ENCODE measurements around the gene INPP5K. TPM values are rescaled to one million over a fixed set of nuclear protein-coding genes. Genes with fewer than 3 reads are reported as not detected.

The INPP5K gene
- total and polyA plus RNA-seq, 10 of the 15 experiments (the other 5 are each of a cell fraction or from before 2014, with no cell fraction given) = 0.58 to 41.2 (median 23.3) TPM

DNA sequence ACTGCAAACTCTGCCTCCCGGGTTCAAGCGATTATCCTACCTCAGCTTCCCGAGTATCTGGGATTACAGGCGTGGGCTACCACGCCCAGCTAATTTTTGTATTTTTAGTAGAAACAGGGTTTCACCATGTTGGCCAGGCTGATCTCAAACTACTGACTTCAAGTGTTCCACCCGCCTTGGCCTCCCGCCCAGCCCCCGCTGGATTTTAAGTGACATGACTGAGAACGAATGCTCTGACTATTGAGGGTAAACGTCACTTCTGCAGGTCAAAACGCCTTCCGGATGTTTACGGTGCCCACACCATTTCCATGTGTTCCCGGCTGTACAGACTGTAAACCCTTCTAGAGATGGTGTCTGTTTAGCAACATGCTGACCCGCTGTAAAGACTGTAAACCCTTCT lies 23.4 kb upstream of the INPP5K start:
- FAIRE-seq = no peak
- H4K20me1 ChIP-seq (ENCODE audit: control insufficient read depth, insufficient read depth) = no peaks in the 10 kb centered on the region
- no TSS peak for BruUV-seq (replicated peaks)
- intact Hi-C loops (cut with micrococcal nuclease; ENCODE audit: unreplicated experiment) (no loop called here), in situ Hi-C loops (cut with MboI) (no loop called here)
- no peaks in the 10 kb centered on the region for H3K9me3 ChIP-seq (replicated peaks; ENCODE audit: control insufficient read depth, insufficient read depth, low read length)
- 91% methylated on average over 15 of the region's 15 CpGs for WGBS (ENCODE audit: insufficient coverage, insufficient replicate concordance, low lambda C conversion rate, missing lambda C conversion rate)
- TF ChIP-seq GABPA (IDR thresholded peaks at IDR 0.05; ENCODE audit: low read depth) (no peak), TARDBP (IDR thresholded peaks at IDR 0.05; ENCODE audit: borderline replicate concordance) (no peak), ZNF622 (IDR thresholded peaks at IDR 0.05) (no peak), TCF3 (IDR thresholded peaks at IDR 0.05; ENCODE audit: borderline replicate concordance, insufficient read depth, low read depth, low read length) (no peak), RAD51 (IDR thresholded peaks at IDR 0.05) (no peak), PML (IDR thresholded peaks at IDR 0.05; ENCODE audit: low read length) (no peak), CHD1 (IDR thresholded peaks at IDR 0.05; ENCODE audit: low read depth, low read length) (no peak), SMAD5 (IDR thresholded peaks at IDR 0.05; ENCODE audit: low read depth) (no peak), SMAD1 (IDR thresholded peaks at IDR 0.05; ENCODE audit: low read depth, partially characterized antibody) (no peak), ETV6 (conservative IDR thresholded peaks at IDR 0.05 in 1 of 2, IDR thresholded peaks at IDR 0.05 in 1 of 2; ENCODE audit: borderline replicate concordance in 1 of 2, low read depth in 1 of 2) (no peak)
- TF ChIP-seq, protein P1, sequence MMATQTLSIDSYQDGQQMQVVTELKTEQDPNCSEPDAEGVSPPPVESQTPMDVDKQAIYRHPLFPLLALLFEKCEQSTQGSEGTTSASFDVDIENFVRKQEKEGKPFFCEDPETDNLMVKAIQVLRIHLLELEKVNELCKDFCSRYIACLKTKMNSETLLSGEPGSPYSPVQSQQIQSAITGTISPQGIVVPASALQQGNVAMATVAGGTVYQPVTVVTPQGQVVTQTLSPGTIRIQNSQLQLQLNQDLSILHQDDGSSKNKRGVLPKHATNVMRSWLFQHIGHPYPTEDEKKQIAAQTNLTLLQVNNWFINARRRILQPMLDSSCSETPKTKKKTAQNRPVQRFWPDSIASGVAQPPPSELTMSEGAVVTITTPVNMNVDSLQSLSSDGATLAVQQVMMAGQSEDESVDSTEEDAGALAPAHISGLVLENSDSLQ (IDR thresholded peaks at IDR 0.05) = no peak
- TF ChIP-seq, protein P2, sequence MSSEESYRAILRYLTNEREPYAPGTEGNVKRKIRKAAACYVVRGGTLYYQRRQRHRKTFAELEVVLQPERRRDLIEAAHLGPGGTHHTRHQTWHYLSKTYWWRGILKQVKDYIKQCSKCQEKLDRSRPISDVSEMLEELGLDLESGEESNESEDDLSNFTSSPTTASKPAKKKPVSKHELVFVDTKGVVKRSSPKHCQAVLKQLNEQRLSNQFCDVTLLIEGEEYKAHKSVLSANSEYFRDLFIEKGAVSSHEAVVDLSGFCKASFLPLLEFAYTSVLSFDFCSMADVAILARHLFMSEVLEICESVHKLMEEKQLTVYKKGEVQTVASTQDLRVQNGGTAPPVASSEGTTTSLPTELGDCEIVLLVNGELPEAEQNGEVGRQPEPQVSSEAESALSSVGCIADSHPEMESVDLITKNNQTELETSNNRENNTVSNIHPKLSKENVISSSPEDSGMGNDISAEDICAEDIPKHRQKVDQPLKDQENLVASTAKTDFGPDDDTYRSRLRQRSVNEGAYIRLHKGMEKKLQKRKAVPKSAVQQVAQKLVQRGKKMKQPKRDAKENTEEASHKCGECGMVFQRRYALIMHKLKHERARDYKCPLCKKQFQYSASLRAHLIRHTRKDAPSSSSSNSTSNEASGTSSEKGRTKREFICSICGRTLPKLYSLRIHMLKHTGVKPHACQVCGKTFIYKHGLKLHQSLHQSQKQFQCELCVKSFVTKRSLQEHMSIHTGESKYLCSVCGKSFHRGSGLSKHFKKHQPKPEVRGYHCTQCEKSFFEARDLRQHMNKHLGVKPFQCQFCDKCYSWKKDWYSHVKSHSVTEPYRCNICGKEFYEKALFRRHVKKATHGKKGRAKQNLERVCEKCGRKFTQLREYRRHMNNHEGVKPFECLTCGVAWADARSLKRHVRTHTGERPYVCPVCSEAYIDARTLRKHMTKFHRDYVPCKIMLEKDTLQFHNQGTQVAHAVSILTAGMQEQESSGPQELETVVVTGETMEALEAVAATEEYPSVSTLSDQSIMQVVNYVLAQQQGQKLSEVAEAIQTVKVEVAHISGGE (CRISPR knock-in tag; IDR thresholded peaks at IDR 0.05) = no peak
- TF ChIP-seq, protein P3, sequence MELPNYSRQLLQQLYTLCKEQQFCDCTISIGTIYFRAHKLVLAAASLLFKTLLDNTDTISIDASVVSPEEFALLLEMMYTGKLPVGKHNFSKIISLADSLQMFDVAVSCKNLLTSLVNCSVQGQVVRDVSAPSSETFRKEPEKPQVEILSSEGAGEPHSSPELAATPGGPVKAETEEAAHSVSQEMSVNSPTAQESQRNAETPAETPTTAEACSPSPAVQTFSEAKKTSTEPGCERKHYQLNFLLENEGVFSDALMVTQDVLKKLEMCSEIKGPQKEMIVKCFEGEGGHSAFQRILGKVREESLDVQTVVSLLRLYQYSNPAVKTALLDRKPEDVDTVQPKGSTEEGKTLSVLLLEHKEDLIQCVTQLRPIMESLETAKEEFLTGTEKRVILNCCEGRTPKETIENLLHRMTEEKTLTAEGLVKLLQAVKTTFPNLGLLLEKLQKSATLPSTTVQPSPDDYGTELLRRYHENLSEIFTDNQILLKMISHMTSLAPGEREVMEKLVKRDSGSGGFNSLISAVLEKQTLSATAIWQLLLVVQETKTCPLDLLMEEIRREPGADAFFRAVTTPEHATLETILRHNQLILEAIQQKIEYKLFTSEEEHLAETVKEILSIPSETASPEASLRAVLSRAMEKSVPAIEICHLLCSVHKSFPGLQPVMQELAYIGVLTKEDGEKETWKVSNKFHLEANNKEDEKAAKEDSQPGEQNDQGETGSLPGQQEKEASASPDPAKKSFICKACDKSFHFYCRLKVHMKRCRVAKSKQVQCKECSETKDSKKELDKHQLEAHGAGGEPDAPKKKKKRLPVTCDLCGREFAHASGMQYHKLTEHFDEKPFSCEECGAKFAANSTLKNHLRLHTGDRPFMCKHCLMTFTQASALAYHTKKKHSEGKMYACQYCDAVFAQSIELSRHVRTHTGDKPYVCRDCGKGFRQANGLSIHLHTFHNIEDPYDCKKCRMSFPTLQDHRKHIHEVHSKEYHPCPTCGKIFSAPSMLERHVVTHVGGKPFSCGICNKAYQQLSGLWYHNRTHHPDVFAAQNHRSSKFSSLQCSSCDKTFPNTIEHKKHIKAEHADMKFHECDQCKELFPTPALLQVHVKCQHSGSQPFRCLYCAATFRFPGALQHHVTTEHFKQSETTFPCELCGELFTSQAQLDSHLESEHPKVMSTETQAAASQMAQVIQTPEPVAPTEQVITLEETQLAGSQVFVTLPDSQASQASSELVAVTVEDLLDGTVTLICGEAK (IDR thresholded peaks at IDR 0.05; ENCODE audit: borderline replicate concordance) = no peak
- H3K27ac ChIP-seq (ENCODE audit: control insufficient read depth, insufficient read depth) = no peak overlapping the region
- H3K36me3 ChIP-seq (ENCODE audit: control insufficient read depth in 2 of 2, insufficient read depth in 2 of 2, low read length in 1 of 2) = peaks cover 11 to 22% of the 10 kb centered on the region in 2 experiments; a peak in 3 of 4 replicates
- no peak overlapping the region for H3K4me3 ChIP-seq
- no peak overlapping the region for H2AFZ ChIP-seq (ENCODE audit: control insufficient read depth, low read depth, low read length)
- POLR2A ChIA-PET = no interaction called here
- H3K79me2 ChIP-seq (ENCODE audit: control insufficient read depth, insufficient read depth, low read length) = no peaks in the 10 kb centered on the region
- SMC1A ChIA-PET (ENCODE audit: uncharacterized antibody, unreplicated experiment) = no interaction called here
- no peak for DNase-seq (ENCODE audit: low read depth, low spot score)
- H3K27me3 ChIP-seq (replicated peaks in 1 of 2; ENCODE audit: control insufficient read depth in 2 of 2, insufficient read depth in 2 of 2, low read length in 1 of 2) = no peaks in the 10 kb centered on the region
- CTCF ChIA-PET = no interaction called here
- RAD21 ChIA-PET (ENCODE audit: unreplicated experiment) = interaction anchor here (1.2 kb wide), 1 partner anchor 23 kb away, joined by 3 read pairs; the partner anchor contains the start of gene INPP5K
- no peak for ATAC-seq
- H3K4me1 ChIP-seq (ENCODE audit: control insufficient read depth, insufficient read depth, low read length) = no peaks in the 10 kb centered on the region
- no peak overlapping the region for H3K9ac ChIP-seq (ENCODE audit: control insufficient read depth, insufficient read depth, low read length)
- H3K4me2 ChIP-seq (ENCODE audit: control insufficient read depth, insufficient read depth) = no peak overlapping the region
